ENCODE data around the gene VOPP1.

The VOPP1 gene

GRCh38 chr7:55463686-55464262, 108.5 kb downstream of the VOPP1 start:
- DNase-seq: no peak

- no peak for DNase-seq
Measured at GRCh38 chr7:55458351-55458750, 114.0 kb downstream of the VOPP1 start.

GRCh38 chr7:55457801-55458200, 114.5 kb downstream of the VOPP1 start:
- no peak for DNase-seq

- DNase-seq: no peak
Measured at GRCh38 chr7:55452971-55453370, 119.3 kb downstream of the VOPP1 start.

- no peak for DNase-seq
Measured at GRCh38 chr7:55449992-55450535, 122.2 kb downstream of the VOPP1 start.

GRCh38 chr7:55449205-55449991, 122.9 kb downstream of the VOPP1 start:
- DNase-seq: no peak

- DNase-seq: no peak
Measured at GRCh38 chr7:55448526-55448925, 123.8 kb downstream of the VOPP1 start.

GRCh38 chr7:55444786-55445185, 127.5 kb downstream of the VOPP1 start:
- DNase-seq: no peak

- no peak for DNase-seq
Measured at GRCh38 chr7:55441774-55442522, 130.4 kb downstream of the VOPP1 start.

- DNase-seq: no peak
Measured at GRCh38 chr7:55441002-55441401, 131.3 kb downstream of the VOPP1 start.

- DNase-seq: no peak
Measured at GRCh38 chr7:55440040-55440690, 132.1 kb downstream of the VOPP1 start.

- DNase-seq: no peak
Measured at GRCh38 chr7:55439627-55440026, 132.7 kb downstream of the VOPP1 start.

GRCh38 chr7:55438757-55439525, 133.4 kb downstream of the VOPP1 start:
- no peak for DNase-seq

- no peak for DNase-seq
Measured at GRCh38 chr7:55438085-55438756, 134.1 kb downstream of the VOPP1 start.

- no peak for DNase-seq
Measured at GRCh38 chr7:55437375-55437774, 134.9 kb downstream of the VOPP1 start.

GRCh38 chr7:55436457-55436856, 135.8 kb downstream of the VOPP1 start:
- DNase-seq: no peak

GRCh38 chr7:55435466-55435865, 136.8 kb downstream of the VOPP1 start:
- no peak for DNase-seq

GRCh38 chr7:55432939-55433784, 139.1 kb downstream of the VOPP1 start:
- DNase-seq: no peak

- DNase-seq: no peak
Measured at GRCh38 chr7:55432506-55432905, 139.8 kb downstream of the VOPP1 start.

GRCh38 chr7:55431898-55432297, 140.4 kb downstream of the VOPP1 start:
- DNase-seq: no peak
